NK-92 (cell line): Measurements from ENCODE around the gene FAM47E.
"Not testable (repeated sequence)": the region's sequence is repeated elsewhere in the genome, so short reads cannot be mapped to it uniquely, and the experiment has no call there.

Source experiments
- DNase-seq: peaks from one replicate; lab custom pipeline; 2025; ENCODE audit not compliant: unreplicated experiment; lab: John Stamatoyannopoulos, UW

Gene FAM47E

GRCh38 chr4:76267811-76268210, 16.3 kb downstream of the FAM47E start:
- DNase-seq = no peak

- DNase-seq = no peak
Measured at GRCh38 chr4:76270244-76271175, 19.0 kb downstream of the FAM47E start.

- DNase-seq = no peak
Measured at GRCh38 chr4:76271248-76271647, 19.7 kb downstream of the FAM47E start.

GRCh38 chr4:76272073-76272472, 20.6 kb downstream of the FAM47E start:
- DNase-seq = no peak

GRCh38 chr4:76272582-76272981, 21.1 kb downstream of the FAM47E start:
- no peak for DNase-seq

- no peak for DNase-seq
Measured at GRCh38 chr4:76272999-76273398, 21.5 kb downstream of the FAM47E start.

- no peak for DNase-seq
Measured at GRCh38 chr4:76275486-76276124, 24.1 kb downstream of the FAM47E start.

- DNase-seq = no peak
Measured at GRCh38 chr4:76276813-76277212, 25.3 kb downstream of the FAM47E start.

- DNase-seq = no peak
Measured at GRCh38 chr4:76277667-76278066, 26.1 kb downstream of the FAM47E start.

GRCh38 chr4:76278583-76278982, 27.1 kb downstream of the FAM47E start:
- DNase-seq = no peak

- no peak for DNase-seq
Measured at GRCh38 chr4:76279462-76279861, 27.9 kb downstream of the FAM47E start.

GRCh38 chr4:76280488-76281441, 29.2 kb downstream of the FAM47E start:
- DNase-seq = no peak

GRCh38 chr4:76281594-76281993, 30.1 kb downstream of the FAM47E start:
- DNase-seq = not testable (repeated sequence)

- DNase-seq = no peak
Measured at GRCh38 chr4:76282941-76283689, 31.6 kb downstream of the FAM47E start.

- no peak for DNase-seq
Measured at GRCh38 chr4:76283900-76284299, 32.4 kb downstream of the FAM47E start.

GRCh38 chr4:76287811-76288210, 36.3 kb downstream of the FAM47E start:
- not testable (repeated sequence) for DNase-seq

- DNase-seq = no peak
Measured at GRCh38 chr4:76292730-76293129, 41.2 kb downstream of the FAM47E start.

- no peak for DNase-seq
Measured at GRCh38 chr4:76293772-76294171, 42.3 kb downstream of the FAM47E start.

- no peak for DNase-seq
Measured at GRCh38 chr4:76296286-76296820, 44.8 kb downstream of the FAM47E start.

- DNase-seq = no peak
Measured at GRCh38 chr4:76298227-76298626, 46.7 kb downstream of the FAM47E start.
